NCI-H345 treated with DMSO at 0.1 percent for 48 hours (cell line): ENCODE data around the gene PHF21A.
A peak's percentile ranks its signal among the peaks of the same experiment; 100 is the strongest.
"Not testable (repeated sequence)": the region's sequence is repeated elsewhere in the genome, so short reads cannot be mapped to it uniquely, and the experiment has no call there.

Source experiments
- DNase-seq: peaks from one replicate; lab custom pipeline; 2025; ENCODE audit not compliant: unreplicated experiment; lab: John Stamatoyannopoulos, UW

PHF21A gene

DNA sequence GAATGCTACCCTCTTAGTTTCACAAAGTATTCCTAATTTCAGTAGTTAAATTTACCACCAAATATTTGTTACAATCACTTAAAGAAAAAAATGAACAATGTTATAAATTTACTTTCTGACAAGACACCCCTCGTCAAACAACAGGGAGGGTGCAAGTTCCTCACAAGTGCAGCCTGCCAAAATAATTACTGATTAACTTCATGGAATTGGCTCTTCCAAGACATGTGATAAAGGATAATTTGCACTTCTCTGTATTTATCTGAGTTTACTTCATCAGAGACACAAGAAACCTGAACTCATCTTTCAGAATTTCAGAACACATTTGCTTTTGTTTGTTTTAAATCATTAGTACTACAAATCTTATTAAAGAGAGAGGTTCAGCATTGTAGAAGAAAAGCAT is 132.3 kb downstream of the PHF21A start:
- no peak for DNase-seq

DNA sequence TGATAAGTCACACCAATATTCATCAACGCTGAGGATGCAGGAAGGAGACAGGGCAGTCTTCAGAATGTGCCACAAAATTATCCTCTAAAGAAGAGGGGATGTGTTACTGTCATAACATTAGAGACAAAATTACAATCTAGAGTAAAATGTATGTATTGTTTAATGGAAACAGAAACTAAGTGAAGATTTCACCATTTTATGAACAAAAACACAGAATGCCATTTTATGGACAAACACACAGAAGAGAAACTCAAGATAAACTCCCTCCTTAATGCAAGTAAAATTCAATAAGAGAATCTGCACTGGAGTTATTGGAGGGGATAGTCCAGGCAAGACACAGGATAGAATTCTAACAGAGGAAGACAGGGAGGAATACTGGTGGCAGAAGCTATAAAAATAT is 136.0 kb downstream of the PHF21A start:
- no peak for DNase-seq

GRCh38 chr11:45984192-45984591 is 137.1 kb downstream of the PHF21A start:
- no peak for DNase-seq

GRCh38 chr11:45983471-45983845 is 137.8 kb downstream of the PHF21A start:
- no peak for DNase-seq

DNA sequence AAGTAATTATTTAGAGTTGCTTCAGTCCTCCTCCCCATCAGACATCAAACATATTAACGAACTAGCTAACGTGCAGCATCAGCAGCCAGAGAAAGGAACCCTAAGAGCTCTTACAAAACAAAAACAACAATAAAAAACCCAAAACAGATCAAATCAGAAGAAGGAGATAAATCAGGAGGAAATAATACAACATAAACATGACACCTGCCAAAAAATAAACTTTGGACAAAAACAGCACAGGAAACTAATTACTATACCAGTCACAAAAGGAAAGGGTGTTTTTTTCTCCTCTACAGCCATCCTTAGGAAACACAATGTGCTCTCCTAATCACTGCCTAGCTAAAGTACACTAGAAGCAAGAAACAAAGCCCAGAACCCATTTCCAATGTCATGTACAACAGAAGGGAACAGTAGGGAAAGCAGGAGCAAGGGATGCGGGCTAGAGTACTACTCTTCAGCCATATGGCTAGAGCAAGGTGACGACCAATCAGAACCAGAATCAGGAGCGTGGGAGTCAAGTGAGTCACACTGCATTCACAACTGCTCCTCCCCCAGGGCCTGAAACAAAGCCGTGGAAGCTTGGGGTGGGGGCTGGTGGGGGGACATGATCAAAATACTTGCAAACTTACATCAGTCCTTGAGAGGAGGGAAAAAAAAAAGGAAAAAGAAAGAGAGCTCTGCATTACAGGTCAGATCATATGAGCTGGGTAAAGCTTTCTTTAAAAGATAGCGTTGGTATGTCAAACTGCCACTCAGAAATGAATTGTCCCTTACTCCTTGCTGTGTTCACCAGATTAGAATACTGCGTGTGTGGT is 138.4 kb downstream of the PHF21A start:
- no peak for DNase-seq

- not testable (repeated sequence) for DNase-seq
Observed at GRCh38 chr11:45981826-45982225, 139.4 kb downstream of the PHF21A start.

GRCh38 chr11:45974806-45975205 is 146.4 kb downstream of the PHF21A start:
- no peak for DNase-seq

- DNase-seq: no peak
Observed at GRCh38 chr11:45973601-45974000, 147.7 kb downstream of the PHF21A start.

DNA sequence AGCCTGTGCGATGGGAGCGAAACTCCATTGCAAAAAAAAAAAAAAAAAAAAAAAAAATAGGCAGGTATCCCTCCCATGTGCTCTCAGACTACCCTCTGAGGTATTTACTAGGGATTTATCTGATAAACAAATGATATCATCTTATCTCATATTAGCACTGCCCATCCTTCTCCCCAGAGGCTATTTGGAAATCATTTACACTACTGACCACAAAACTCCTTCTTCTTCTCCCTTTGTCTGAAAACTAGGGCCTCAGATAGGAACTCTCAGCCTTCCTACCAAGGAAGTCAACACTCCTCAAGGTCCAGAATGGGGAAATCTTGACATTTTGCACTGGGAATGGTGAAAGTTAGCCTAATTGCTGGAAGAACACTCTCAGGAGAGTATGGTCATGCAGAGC is 152.4 kb downstream of the PHF21A start:
- DNase-seq: no peak

DNA sequence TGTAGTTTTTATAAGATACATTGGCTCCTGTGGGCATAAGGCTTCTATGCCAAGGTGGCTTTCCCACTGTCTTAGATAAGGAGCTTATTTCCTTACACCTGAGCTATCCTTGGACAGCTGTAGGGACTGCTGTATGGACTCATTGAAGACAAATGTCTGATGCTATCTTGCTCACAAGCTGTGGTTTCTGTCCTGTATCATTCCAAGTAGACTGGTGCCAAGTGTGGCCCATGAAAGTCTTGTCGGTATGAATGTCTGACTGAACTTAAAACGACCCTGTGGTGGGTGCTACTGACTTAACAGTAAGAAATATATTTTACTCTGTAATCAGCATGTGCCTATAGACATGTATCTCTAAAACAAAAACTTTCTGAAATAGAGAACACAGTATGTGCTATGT is 153.7 kb downstream of the PHF21A start:
- DNase-seq: no peak

DNA sequence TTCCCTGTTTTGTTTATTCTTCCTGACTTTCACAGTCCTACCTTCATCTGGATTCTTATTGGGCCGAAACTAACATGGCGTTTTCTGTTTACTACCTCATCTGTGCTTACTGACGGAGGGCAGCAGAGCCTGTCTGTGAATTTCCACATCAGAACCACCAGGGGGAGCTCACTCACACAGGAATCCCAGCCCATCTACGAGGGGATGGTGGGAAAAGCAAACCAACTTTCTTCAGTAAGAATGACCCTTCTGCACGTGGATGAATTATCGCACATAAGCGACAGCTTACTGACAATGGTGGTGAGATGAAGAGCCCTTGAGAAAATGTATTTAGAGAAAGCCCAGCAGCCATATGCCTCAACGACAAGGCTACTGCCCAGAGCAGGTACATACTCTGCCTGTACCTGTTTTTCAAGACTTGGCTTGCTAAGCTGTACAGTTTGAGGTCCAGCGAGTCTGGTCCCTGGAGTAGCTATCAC is 156.3 kb downstream of the PHF21A start:
- peak; percentile 32 for DNase-seq

DNA sequence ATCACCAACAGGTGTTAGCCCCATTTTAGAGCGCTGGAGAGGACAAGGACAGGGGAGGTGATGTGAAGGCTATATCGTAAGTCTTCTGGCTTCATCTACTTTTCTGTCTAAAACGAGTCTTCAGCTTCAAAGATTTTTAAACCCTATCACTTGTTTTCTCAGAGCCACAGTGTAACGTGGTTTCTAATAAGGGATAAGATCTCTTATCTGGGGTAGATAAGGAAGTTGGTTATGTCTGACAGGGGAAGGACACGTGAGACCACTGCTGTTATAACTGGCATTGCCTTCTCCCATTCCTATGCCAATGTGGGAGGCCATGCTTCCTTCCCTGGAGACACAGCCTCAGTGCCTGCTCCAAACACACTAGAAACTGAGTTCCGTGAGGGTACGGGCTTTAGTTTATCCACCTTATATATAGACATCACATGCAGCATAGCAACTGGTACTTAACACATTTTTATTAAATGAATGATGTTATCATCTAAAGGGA is 159.5 kb downstream of the PHF21A start:
- no peak for DNase-seq

GRCh38 chr11:45960387-45961095 is 160.7 kb downstream of the PHF21A start:
- no peak for DNase-seq

DNA sequence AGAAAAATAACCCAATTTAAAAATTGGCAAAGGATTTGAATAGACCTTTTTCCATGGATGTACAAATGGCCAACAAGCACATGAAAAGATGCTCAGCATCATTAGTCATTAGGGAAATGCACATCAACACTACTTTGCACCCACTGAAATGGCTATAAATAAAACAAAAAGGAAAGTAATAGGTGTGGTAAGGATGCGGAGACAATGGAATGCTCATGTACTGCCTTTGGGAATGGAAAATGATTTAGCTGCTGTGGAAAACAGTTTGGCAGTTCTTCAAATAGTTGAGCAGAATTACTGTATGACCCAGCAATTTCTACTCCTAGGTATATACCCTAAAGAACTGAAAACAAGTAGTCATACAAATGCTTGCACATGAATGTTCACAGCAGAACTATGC is 161.4 kb downstream of the PHF21A start:
- DNase-seq: no peak

- no peak for DNase-seq
Observed at GRCh38 chr11:45949992-45950407, 171.3 kb downstream of the PHF21A start.

- no peak for DNase-seq
Observed at GRCh38 chr11:45948356-45948755, 172.9 kb downstream of the PHF21A start.

- no peak for DNase-seq
Observed at GRCh38 chr11:45947885-45948284, 173.4 kb downstream of the PHF21A start.

GRCh38 chr11:45945397-45945999 is 175.8 kb downstream of the PHF21A start:
- no peak for DNase-seq

- DNase-seq: no peak
Observed at GRCh38 chr11:45942381-45942780, 178.9 kb downstream of the PHF21A start.

DNA sequence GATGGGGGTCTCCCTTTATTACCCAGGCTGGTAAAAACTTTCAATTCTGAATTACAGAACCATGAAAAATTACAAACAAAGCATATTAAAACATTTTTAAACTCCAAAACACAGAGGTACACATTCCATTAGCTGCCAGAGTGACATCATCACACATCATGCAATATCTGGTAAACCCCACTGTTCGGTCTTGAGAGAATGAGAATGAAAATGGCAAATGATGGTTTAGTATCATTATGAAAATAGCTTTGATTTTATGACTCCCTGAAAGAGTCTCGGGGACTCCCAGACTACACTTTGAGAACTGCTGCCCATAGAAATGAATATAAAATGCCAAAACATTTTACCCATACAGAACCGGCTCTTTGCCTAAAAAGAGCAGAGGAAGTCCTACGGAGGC is 180.0 kb downstream of the PHF21A start:
- no peak for DNase-seq

DNA sequence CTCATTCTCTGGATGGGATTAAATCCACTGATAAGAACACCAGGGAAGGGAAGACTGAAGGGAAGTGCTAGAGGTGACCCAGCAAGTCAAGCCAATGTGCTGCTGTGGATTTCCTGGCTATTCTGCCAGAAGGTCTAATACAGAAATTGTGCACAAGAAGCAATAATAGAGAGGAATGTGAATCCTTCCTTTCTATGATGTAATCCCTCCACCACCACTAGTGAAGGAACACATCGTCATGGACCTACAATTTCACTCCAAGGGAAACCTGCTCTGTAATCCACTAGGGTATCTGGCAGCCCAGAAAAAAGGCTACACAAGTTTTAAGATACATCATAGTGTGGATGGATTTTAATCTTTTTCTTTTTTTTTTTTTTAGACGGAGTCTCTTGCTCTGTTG is 181.4 kb downstream of the PHF21A start:
- no peak for DNase-seq

- no peak for DNase-seq
Observed at GRCh38 chr11:45937916-45938315, 183.3 kb downstream of the PHF21A start.
